GM19099 (cell line): Measurements from ENCODE around the gene PQBP1.

Source experiments
- POLR2A ChIP-seq: IDR thresholded peaks from 3 replicates; pipeline ENCODE4 v1.6.1; 2011; ENCODE audit warnings: low read depth; ENCODE audit not compliant: insufficient read length; ENCODE audit errors: extremely low read depth

The PQBP1 gene

DNA sequence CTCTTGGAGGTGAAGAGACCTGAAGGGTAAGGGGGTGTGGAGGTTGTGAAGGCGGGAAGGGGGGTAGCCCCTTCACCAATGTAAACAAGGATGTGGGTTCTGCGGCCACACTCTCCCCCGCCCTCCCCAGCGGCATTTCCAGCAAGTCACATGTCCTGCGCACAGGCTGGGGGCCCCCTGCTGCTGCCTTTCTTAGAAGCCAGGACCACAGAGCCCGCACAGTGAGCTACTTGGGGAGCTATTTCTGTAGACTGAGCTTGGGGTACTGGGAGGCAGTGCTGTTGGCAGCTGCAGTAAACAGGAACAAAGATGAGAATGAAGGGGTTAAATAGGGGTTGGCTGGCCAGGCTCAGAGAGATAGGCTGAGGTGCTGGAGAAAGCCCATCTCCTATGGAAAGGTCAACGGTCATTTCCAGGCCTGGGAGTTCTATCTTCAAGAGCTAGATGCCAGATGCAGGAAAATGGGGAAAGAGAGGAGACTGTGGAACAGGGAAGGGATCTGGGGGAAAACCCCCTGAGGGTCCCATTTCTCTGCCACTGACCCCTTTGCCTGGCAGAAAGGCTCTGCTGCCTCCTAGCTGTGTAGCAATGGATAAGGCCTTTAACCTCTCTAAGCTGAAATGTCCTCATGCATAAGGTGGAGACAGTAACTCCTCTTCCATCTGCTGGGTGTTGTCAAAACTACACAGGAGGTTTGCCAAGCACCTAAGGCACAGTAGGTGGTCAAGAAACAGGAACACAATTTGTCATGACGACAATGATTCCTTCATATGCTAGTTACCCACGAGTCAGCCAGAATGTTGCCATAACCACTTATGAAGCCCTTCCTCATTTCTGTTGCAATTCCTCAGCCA lies 39.6 kb downstream of the PQBP1 start:
- TF ChIP-seq POLR2A: peak; percentile 40

DNA sequence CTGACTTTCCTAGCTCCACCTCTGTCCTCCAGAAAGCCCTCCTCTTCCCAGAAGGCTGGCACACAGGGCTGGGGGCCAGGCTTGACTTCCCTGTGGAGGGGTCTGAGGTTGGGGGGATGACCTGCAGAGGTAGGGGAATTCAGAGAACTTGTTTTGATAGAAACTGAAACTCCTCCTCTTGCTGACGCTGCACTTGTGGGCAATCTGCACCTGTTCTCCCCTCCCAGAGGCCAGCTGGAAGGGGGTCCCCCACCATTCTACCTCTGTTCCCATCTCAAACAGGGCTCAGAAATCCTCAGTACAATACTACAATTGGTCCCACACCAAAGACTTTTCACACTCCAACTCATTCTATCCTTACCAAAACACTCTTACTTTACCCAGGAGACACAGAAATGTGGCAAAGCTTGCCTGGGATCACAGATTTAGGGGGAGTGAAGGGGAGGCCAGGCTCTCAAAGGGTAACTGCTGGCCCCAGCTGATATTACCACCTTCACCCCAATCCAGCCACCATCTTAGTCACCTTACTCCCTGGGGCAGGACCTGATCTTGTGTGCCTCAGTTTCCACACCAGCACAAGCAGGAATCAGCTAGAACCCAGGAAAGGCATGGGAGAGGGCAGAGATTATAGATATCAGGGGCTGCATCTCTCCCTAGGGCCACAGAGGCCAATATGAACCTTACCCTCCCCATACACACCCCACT lies 41.1 kb downstream of the PQBP1 start:
- TF ChIP-seq POLR2A: no peak

DNA sequence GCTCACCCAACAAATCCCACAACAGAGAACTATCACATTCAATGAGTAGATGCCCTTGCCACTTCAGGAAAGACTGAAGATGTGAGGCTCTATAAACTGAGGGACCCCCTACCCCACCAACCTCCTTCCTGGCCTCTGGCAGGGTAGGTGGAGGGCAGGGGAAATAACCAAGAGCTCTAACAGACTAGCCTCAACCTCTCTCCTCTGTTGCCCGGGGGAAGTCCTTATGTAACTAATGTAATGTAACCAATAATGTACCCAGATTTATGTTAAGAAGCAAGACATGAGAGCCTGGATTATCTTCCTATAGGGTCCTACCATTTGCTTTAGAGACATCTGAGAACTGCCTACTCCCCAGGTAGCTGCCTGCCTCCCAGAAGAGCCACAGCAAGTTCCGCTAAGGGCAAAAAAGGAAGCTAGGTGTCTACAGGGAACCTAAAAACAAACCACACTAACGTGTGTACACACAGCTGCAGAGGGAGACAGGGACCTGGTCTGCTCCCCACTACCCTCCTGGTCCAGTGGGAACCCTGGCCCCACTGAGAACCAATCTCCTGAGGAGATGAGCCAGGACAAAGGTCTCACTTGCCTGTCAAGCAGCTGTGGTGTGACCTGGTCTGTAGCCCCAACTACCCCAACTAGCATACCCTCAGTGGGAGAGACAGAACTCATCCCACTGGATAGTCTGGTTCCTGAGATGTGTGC lies 41.9 kb downstream of the PQBP1 start:
- no peak for TF ChIP-seq POLR2A

DNA sequence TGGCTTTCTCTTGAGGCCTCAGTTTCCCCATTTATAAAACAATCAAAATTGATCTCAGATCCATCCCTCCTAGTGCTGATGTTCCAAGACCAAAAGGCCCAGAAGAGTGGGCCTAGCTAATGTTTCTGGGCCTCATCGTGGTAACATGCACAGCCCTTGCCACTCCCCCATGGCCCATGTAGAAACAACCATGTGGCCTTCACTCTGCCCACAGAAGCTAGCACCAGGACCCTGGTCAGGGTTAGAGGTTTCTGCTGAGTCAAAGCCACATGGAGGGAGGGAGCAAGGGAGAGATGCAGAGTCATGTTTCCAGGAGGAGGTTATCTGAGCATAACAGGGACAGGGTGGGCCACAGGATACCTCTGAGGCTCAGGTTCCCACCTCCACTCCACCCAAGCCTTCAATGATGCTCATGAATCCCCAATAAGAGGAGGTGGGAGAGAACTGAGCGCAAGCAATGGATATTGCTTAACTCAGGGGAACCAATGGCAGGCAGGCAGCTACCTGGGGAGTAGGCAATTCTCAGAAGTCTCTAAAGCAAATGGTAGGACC lies 42.8 kb downstream of the PQBP1 start:
- TF ChIP-seq POLR2A: no peak

DNA sequence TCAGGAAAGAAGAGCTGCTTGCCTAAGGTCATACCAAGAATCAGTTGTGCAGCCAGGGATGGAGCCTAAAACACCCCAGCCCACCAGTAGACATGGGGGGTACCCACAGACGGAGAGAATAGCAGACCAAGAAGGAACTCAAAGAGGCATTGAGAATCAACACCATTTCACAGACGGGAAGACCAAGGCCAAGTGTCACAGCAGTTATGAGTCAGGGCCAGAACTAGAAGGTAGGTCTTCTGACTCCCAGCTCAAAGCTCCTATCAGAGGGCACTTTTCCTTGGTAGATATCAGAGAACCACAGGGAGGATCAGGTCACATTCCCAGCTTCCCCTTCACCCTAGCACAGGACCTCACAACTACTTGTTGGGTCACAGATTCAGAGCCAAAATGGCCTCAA lies 45.2 kb downstream of the PQBP1 start:
- TF ChIP-seq POLR2A: no peak

DNA sequence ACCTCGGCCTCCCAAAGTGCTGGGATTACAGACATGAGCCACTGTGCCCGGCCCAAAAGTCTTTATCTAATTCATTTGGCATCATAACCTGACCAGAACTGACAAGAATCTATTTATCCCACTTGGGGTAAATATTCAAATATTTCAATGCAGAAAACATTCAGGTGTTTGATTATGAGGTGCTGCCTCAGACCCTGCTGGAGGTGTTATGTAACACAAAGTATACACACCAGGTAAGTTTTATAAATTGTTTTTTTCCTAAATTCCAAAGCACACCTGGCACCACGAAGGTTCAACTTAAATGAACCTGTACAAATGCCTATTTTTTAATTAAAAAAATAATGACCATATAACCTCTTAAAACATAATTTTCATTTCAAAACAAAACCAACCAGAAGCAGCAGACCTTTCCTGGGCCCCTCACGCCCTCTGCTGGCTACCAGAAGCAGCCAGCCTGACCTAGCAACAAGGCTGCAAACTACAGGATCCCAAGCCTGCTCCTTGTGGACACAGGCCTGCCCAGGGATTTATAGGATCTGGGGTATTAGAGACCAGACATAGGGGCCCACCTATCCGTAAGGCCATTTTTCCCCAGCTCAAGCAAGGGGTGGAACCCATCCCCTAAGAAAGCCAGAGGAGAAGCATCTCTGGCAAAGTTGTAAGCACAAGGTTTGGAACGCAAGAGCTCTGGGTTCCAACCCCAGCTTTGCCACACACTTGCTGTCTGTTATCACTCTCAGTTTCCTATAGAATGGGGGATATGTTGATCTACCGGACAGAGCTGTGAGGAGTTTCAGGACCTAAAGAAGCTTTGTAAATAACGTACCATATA lies 48.0 kb downstream of the PQBP1 start:
- TF ChIP-seq POLR2A: no peak

DNA sequence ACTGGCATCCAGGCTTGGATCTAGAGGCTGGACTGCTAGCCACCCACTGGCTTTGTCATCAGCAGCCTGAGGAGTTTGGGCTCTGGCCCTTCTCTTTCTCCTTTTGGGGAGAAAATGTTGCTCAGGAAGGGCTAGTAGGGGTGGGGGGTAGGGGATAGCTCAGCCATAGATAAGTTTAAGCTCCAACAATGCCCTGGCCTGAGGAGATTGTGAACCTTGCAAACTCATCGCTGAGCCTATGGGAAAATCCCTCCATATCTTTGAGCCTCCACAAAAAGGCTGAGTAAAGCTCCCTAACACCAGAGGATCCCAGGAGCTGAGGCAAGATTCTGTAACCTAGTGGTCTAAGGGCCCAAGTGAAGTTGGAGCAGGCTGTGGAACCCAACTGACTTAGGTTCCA lies 50.9 kb downstream of the PQBP1 start:
- no peak for TF ChIP-seq POLR2A
